Urothelium cell line (cell line): Measurements from ENCODE around the gene SMOC2.
A peak's percentile ranks its signal among the peaks of the same experiment; 100 is the strongest.

Source experiments
- DNase-seq: peaks from one replicate; pipeline ENCODE4 v3.0.0; 2011; ENCODE audit warnings: low spot score, mixed read lengths
- FAIRE-seq: peaks from 2 replicates; lab custom pipeline; 2011; peaks lifted over from hg19 to GRCh38; lab: Jason Lieb, UNC

Gene SMOC2

GRCh38 chr6:168641446-168641845, 200.5 kb downstream of the SMOC2 start:
- peak; percentile 75 for DNase-seq
- FAIRE-seq = no peak

- no peak for FAIRE-seq
- no peak for DNase-seq
Observed at GRCh38 chr6:168643401-168643800, 202.4 kb downstream of the SMOC2 start.

- FAIRE-seq (no peak), DNase-seq (no peak)
Observed at GRCh38 chr6:168645326-168645725, 204.3 kb downstream of the SMOC2 start.

GRCh38 chr6:168647271-168647670, 206.3 kb downstream of the SMOC2 start:
- DNase-seq (no peak), FAIRE-seq (no peak)

- no peak for DNase-seq
- FAIRE-seq = no peak
Observed at GRCh38 chr6:168648240-168649125, 207.5 kb downstream of the SMOC2 start.

GRCh38 chr6:168649209-168649608, 208.2 kb downstream of the SMOC2 start:
- DNase-seq (no peak), FAIRE-seq (no peak)

- FAIRE-seq (no peak), DNase-seq (no peak)
Observed at GRCh38 chr6:168650671-168651111, 209.7 kb downstream of the SMOC2 start.

- FAIRE-seq (no peak), DNase-seq (no peak)
Observed at GRCh38 chr6:168655462-168656152, 214.6 kb downstream of the SMOC2 start.

GRCh38 chr6:168658059-168658458, 217.1 kb downstream of the SMOC2 start:
- DNase-seq = no peak
- no peak for FAIRE-seq

- DNase-seq (no peak), FAIRE-seq (no peak)
Observed at GRCh38 chr6:168660400-168660945, 219.5 kb downstream of the SMOC2 start.

- FAIRE-seq (no peak), DNase-seq (no peak)
Observed at GRCh38 chr6:168662301-168662936, 221.4 kb downstream of the SMOC2 start.

GRCh38 chr6:168663041-168663440, 222.1 kb downstream of the SMOC2 start:
- FAIRE-seq = no peak

GRCh38 chr6:168664956-168665355, 224.0 kb downstream of the SMOC2 start:
- no peak for FAIRE-seq
- DNase-seq = no peak

More at GRCh38 chr6:168663041-168663440, 222.1 kb downstream of the SMOC2 start:
- no peak for DNase-seq

- DNase-seq (no peak), FAIRE-seq (no peak)
Observed at GRCh38 chr6:168666170-168666569, 225.2 kb downstream of the SMOC2 start.

- DNase-seq = no peak
- FAIRE-seq = no peak
Observed at GRCh38 chr6:168666699-168667427, 225.9 kb downstream of the SMOC2 start.

GRCh38 chr6:168667428-168667805, 226.4 kb downstream of the SMOC2 start:
- DNase-seq (no peak), FAIRE-seq (no peak)

- DNase-seq = no peak
- FAIRE-seq = no peak
Observed at GRCh38 chr6:168670401-168670985, 229.5 kb downstream of the SMOC2 start.

GRCh38 chr6:168671028-168671862, 230.3 kb downstream of the SMOC2 start:
- DNase-seq (no peak), FAIRE-seq (no peak)

GRCh38 chr6:168671863-168672546, 231.0 kb downstream of the SMOC2 start:
- FAIRE-seq = no peak

More at GRCh38 chr6:168671863-168672546, 231.0 kb downstream of the SMOC2 start:
- no peak for DNase-seq
